Measurements from ENCODE around the gene TMEM74B.

TMEM74B gene

GRCh38 chr20:1144401-1145172 is 40.2 kb downstream of the TMEM74B start:
- TF ChIP-seq SIN3A (IDR thresholded peaks at IDR 0.05; ENCODE audit: borderline replicate concordance, insufficient read depth, low read length) (no peak), TAF1 (IDR thresholded peaks at IDR 0.05; ENCODE audit: borderline replicate concordance, insufficient read depth, low read length) (no peak), FOXP2 (optimal IDR thresholded peaks at IDR 0.05; ENCODE audit: borderline replicate concordance, extremely low read depth, extremely low read length, insufficient read depth) (no peak), POLR2AphosphoS5 (IDR thresholded peaks at IDR 0.05; ENCODE audit: low read depth, low read length) (no peak)
- TF ChIP-seq, protein P1, sequence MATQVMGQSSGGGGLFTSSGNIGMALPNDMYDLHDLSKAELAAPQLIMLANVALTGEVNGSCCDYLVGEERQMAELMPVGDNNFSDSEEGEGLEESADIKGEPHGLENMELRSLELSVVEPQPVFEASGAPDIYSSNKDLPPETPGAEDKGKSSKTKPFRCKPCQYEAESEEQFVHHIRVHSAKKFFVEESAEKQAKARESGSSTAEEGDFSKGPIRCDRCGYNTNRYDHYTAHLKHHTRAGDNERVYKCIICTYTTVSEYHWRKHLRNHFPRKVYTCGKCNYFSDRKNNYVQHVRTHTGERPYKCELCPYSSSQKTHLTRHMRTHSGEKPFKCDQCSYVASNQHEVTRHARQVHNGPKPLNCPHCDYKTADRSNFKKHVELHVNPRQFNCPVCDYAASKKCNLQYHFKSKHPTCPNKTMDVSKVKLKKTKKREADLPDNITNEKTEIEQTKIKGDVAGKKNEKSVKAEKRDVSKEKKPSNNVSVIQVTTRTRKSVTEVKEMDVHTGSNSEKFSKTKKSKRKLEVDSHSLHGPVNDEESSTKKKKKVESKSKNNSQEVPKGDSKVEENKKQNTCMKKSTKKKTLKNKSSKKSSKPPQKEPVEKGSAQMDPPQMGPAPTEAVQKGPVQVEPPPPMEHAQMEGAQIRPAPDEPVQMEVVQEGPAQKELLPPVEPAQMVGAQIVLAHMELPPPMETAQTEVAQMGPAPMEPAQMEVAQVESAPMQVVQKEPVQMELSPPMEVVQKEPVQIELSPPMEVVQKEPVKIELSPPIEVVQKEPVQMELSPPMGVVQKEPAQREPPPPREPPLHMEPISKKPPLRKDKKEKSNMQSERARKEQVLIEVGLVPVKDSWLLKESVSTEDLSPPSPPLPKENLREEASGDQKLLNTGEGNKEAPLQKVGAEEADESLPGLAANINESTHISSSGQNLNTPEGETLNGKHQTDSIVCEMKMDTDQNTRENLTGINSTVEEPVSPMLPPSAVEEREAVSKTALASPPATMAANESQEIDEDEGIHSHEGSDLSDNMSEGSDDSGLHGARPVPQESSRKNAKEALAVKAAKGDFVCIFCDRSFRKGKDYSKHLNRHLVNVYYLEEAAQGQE (IDR thresholded peaks at IDR 0.05; ENCODE audit: insufficient read depth in 1 of 2, low read depth in 2 of 2, low read length in 2 of 2) = no peak

GRCh38 chr20:1137236-1137635 is 47.5 kb downstream of the TMEM74B start:
- TF ChIP-seq FOXP2 (optimal IDR thresholded peaks at IDR 0.05; ENCODE audit: borderline replicate concordance, extremely low read depth, extremely low read length, insufficient read depth) = no peak
- TF ChIP-seq, protein P1 (IDR thresholded peaks at IDR 0.05; ENCODE audit: insufficient read depth in 1 of 2, low read depth in 2 of 2, low read length in 2 of 2) = no peak
- TF ChIP-seq TAF1 (IDR thresholded peaks at IDR 0.05; ENCODE audit: borderline replicate concordance, insufficient read depth, low read length) = no peak
- no peak for TF ChIP-seq POLR2AphosphoS5 (IDR thresholded peaks at IDR 0.05; ENCODE audit: low read depth, low read length)
- TF ChIP-seq SIN3A (IDR thresholded peaks at IDR 0.05; ENCODE audit: borderline replicate concordance, insufficient read depth, low read length) = no peak

DNA sequence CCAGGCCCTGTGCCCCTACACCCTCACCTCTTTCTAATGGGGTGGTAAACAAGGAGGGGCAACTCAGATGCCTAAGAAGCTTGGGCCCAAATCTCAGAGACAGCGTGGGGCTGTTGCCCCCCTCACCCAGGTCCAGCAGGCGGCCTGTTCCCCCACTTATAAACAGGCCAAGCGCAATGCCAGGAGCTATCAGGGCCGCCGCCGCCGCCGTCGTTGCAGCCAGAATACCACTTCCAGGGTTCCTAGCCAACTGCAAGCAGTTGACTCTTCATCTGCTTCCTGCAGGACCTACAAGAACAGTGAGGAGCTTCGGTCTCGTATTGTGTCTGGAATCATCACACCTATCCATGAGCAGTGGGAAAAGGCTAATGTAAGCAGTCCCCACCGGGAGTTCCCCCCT is 49.9 kb downstream of the TMEM74B start:
- TF ChIP-seq SIN3A (IDR thresholded peaks at IDR 0.05; ENCODE audit: borderline replicate concordance, insufficient read depth, low read length) = no peak

DNA sequence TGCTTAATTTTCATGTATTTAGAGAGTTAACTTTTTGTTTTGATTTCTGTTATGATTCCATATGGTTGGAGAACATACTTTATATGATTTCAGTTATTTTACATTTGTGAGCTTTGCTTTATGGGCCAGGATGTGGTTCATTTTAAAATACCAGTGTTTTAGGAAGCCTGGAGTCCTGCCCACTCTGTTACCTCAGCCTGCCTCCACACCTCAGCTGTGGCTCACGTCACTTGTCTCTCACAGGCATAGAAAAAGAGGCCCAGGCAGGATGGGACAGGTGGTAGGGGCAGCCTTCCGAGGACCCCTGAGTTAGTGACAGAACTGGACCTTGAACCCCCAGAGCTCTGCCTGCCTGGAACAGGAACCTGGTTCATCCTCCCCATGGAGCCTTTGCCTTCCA is 50.4 kb downstream of the TMEM74B start:
- TF ChIP-seq TAF1 (IDR thresholded peaks at IDR 0.05; ENCODE audit: borderline replicate concordance, insufficient read depth, low read length) (no peak), POLR2AphosphoS5 (IDR thresholded peaks at IDR 0.05; ENCODE audit: low read depth, low read length) (no peak), SIN3A (IDR thresholded peaks at IDR 0.05; ENCODE audit: borderline replicate concordance, insufficient read depth, low read length) (no peak), FOXP2 (optimal IDR thresholded peaks at IDR 0.05; ENCODE audit: borderline replicate concordance, extremely low read depth, extremely low read length, insufficient read depth) (no peak)
- TF ChIP-seq, protein P1 (IDR thresholded peaks at IDR 0.05; ENCODE audit: insufficient read depth in 1 of 2, low read depth in 2 of 2, low read length in 2 of 2) = no peak

DNA sequence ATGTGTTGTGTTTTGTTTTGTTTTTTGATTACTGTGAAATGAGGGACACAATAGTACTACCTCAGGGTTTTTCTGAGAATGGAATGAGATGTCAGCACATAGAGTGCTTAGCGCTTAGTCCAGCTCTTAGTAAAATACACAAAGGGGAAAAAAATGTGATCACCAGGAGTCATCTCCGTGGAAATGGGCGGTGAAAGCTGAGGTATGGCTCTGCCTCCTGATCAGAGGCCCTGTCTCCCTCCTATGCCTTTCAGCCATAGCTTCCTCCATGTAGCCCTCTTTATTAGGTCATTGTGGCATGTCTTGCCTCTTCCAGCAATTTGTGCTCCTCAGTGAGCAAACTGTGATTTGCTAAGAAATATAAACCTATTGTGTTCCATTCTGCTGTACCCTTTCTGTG is 53.4 kb downstream of the TMEM74B start:
- TF ChIP-seq TAF1 (IDR thresholded peaks at IDR 0.05; ENCODE audit: borderline replicate concordance, insufficient read depth, low read length) (no peak), SIN3A (IDR thresholded peaks at IDR 0.05; ENCODE audit: borderline replicate concordance, insufficient read depth, low read length) (no peak), FOXP2 (optimal IDR thresholded peaks at IDR 0.05; ENCODE audit: borderline replicate concordance, extremely low read depth, extremely low read length, insufficient read depth) (no peak), POLR2AphosphoS5 (IDR thresholded peaks at IDR 0.05; ENCODE audit: low read depth, low read length) (no peak)
- TF ChIP-seq, protein P1 (IDR thresholded peaks at IDR 0.05; ENCODE audit: insufficient read depth in 1 of 2, low read depth in 2 of 2, low read length in 2 of 2) = no peak

Measured in PFSK-1 (cell line).